ENCODE results near the gene ACOX1. TPM values are rescaled to one million over a fixed set of nuclear protein-coding genes. Genes with fewer than 3 reads are reported as not detected.

ACOX1 gene
- total and polyA plus RNA-seq, 7 donors: 13.0 to 78.8 (median 58.1) TPM

- DNase-seq: no peak
- Histone ChIP-seq H3K36me3 (ENCODE audit: insufficient read depth in 1 of 2, low read depth in 1 of 2) (no peaks in the 10 kb centered on the region), H3K4me3 (no peak overlapping the region), H3K27me3 (ENCODE audit: insufficient read depth in 3 of 3, low read length in 2 of 3) (peaks cover 0 to under 1% (median 0%) of the 10 kb centered on the region in 3 donors), H3K4me1 (peaks cover 3% of the 10 kb centered on the region), H3K27ac (no peak overlapping the region), H3K9me3 (no peaks in the 10 kb centered on the region)
- 88 to 90% (median 88%) methylated on average over 19 to 21 of the region's 21 CpGs for WGBS, 3 donors
- TF ChIP-seq CTCF (IDR thresholded peaks at IDR 0.05): no peak
- ATAC-seq: no peak
- intact Hi-C loops (cut with DNase I): loop anchor here (5.0 to 10.0 kb wide), 2 partner anchors 285 to 292 kb away; no protein-coding TSS in a partner anchor
Observed at GRCh38 chr17:76009969-76010661, 31.1 kb upstream of the ACOX1 start.

GRCh38 chr17:76009447-76009846, 30.5 kb upstream of the ACOX1 start:
- no peak overlapping the region for H3K4me3 ChIP-seq
- intact Hi-C loops (cut with DNase I): no loop called here
- no peaks in the 10 kb centered on the region for H3K27me3 ChIP-seq (ENCODE audit: insufficient read depth in 3 of 3, low read length in 2 of 3)
- H3K27ac ChIP-seq: no peak overlapping the region
- ATAC-seq: no peak
- TF ChIP-seq CTCF (IDR thresholded peaks at IDR 0.05): no peak
- no peaks in the 10 kb centered on the region for H3K9me3 ChIP-seq
- 93 to 96% (median 93%) methylated on average over 19 to 20 of the region's 20 CpGs for WGBS, 3 donors
- peaks cover 3% of the 10 kb centered on the region for H3K4me1 ChIP-seq
- no peak for DNase-seq
- no peaks in the 10 kb centered on the region for H3K36me3 ChIP-seq (ENCODE audit: insufficient read depth in 1 of 2, low read depth in 1 of 2)

- intact Hi-C loops (cut with DNase I): no loop called here
- TF ChIP-seq CTCF (IDR thresholded peaks at IDR 0.05): no peak
- DNase-seq: no peak
Observed at GRCh38 chr17:76008630-76009425, 29.9 kb upstream of the ACOX1 start.

GRCh38 chr17:76008208-76008607, 29.2 kb upstream of the ACOX1 start:
- Histone ChIP-seq H3K27me3 (ENCODE audit: insufficient read depth in 3 of 3, low read length in 2 of 3) (no peaks in the 10 kb centered on the region), H3K36me3 (ENCODE audit: insufficient read depth in 1 of 2, low read depth in 1 of 2) (no peaks in the 10 kb centered on the region), H3K4me3 (no peak overlapping the region), H3K4me1 (no peaks in the 10 kb centered on the region), H3K27ac (no peak overlapping the region), H3K9me3 (no peaks in the 10 kb centered on the region)
- DNase-seq: no peak
- intact Hi-C loops (cut with DNase I): no loop called here
- TF ChIP-seq CTCF (IDR thresholded peaks at IDR 0.05): no peak
- ATAC-seq: no peak
- 86 to 92% (median 88%) methylated on average over 34 to 36 of the region's 36 CpGs for WGBS, 3 donors

More at GRCh38 chr17:76008630-76009425, 29.9 kb upstream of the ACOX1 start:
- H3K36me3 ChIP-seq (ENCODE audit: insufficient read depth in 1 of 2, low read depth in 1 of 2): no peaks in the 10 kb centered on the region
- H3K27me3 ChIP-seq (ENCODE audit: insufficient read depth in 3 of 3, low read length in 2 of 3): no peaks in the 10 kb centered on the region
- 93 to 94% (median 93%) methylated on average over 51 to 56 of the region's 56 CpGs for WGBS, 3 donors
- ATAC-seq: no peak
- no peak overlapping the region for H3K4me3 ChIP-seq
- no peaks in the 10 kb centered on the region for H3K4me1 ChIP-seq
- H3K27ac ChIP-seq: no peak overlapping the region
- no peaks in the 10 kb centered on the region for H3K9me3 ChIP-seq

All from psoas muscle (tissue), 8 donors.